GM18526 (cell line): ENCODE results near the gene MNX1.
A peak's percentile ranks its signal among the peaks of the same experiment; 100 is the strongest.

ENCODE experiments used
- POLR2A ChIP-seq: IDR thresholded peaks from 3 replicates; pipeline ENCODE4 v1.6.1; 2011; ENCODE audit not compliant: insufficient read length; ENCODE audit errors: extremely low read depth

MNX1 gene

DNA sequence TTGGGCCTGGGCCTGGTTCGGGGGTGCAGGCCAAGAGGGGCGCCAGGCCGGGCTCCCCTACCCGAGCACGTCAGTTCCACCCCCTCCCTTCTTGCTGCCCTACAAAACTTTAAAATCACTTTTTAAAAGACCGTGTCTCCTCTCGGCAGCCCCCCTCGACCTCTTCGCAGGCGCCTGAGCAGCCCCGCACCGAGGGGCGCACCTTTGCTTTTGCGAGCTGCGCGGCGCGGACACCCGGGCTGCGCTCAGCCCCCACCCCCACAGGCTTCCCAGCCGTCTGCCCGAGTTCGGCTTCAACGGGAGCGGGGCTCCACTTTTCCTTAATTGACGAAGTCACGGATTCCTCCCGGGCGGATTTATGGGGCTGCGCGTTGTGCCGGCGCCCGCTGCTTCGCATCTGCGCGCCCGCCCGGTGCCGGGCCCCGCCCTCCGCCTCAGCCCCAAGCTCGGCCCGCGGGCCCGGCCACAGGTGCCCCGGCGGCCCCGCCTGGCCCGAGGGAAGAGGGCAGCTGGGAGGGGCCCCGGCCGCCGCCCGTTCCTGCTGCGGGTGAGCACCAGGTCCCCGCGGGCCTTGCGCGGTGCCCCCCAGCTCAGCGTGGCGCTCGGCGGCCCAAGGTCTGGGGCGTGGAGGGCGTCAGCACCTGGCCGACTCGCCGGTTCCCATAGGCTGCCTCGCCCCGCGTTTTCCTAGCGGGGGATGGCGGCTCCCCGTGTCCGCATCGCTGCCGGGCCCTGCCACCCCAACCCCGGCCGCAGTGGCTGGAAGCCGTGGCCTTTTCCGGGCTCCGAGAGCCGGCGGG lies 10.8 kb upstream of the MNX1 start:
- TF ChIP-seq POLR2A: no peak

DNA sequence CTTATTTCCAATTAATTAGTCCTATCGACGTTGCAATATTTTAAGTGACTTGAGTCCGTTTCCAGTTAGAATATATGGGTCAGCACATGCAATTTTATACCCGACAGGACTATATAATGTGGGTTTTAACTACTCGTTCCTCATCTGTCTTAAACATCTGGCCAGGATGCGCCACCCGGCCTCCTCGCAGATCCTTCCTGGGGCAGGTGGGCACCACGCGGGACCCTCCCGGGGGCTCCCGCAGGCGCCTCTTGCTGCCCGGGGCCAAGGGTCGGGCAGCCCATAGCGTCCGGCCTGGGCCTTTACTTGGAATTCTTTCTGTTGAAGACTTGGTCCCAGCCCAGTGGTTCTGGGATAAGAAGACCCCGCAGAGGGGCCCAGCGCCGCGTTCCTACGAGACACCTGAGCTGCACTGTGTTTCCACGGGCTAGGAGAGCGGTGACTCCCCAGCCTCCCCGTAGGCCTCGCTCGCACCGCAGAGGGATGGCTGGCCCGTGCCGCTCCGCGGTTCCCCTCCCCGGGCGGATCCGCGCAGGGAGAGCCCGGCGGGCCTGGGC lies 10.1 kb upstream of the MNX1 start:
- no peak for TF ChIP-seq POLR2A

DNA sequence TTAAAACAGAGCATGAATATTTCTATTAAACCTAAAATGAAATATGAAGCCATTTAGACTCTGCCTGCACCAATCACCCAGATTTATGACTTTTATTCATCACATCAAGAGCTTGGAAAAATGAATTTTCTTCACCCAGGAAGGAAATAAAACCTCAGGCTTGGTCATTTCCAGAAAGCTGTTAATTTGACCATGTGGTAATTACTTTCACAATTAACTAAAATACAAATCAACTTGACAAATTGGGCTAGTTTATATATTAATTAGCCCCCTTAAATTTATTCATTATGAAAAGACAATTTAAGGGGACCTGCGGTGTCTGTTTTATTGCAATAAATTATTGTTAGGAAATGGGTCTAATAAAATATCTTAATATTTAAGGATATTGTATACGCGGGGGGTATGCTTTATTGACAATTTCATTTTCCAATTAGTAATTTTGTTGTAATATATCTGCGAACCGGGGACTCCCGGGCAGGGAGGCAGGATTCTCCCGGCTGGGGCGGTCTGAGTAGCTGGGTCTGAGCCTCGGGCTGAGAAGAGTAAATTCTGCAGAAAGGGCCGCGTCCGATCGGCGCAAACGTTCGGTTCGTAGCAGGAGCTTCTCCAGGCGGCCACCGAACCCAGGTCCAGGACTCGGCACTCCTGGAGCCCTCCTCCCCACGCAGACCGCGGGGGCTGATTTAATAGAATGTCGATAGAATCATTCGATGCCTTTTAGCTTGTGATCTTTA lies 9.4 kb upstream of the MNX1 start:
- no peak for TF ChIP-seq POLR2A

DNA sequence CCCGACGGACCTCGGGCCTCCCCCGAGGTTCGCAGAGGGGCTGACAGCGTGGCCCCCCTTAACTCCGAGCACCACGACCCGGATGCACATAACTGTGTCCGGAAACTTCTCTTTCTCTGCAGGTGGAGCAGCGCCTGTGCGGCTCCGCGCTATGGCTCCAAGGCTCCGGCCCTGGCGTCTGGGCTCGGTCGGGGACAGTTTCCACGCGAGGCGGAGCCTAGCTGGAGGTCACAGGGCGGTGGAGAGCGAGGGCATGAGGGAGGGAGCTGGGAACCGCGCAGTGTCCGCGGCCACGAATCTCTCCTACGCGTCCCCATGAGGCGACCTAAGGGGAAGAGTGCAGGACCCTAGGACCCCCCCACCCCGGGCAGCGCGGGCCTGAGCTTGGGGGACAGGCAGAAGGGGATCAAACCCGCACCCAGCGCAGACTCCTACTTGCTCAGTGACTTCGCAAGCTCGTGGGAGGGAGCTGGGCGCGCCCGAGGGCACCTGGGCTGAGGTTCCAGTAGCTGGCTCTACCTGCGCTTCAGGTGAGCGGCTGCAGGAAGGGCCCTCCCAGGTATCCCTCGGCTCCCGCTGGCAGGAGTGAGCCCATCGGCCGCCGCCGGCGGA lies 8.6 kb upstream of the MNX1 start:
- TF ChIP-seq POLR2A: no peak

DNA sequence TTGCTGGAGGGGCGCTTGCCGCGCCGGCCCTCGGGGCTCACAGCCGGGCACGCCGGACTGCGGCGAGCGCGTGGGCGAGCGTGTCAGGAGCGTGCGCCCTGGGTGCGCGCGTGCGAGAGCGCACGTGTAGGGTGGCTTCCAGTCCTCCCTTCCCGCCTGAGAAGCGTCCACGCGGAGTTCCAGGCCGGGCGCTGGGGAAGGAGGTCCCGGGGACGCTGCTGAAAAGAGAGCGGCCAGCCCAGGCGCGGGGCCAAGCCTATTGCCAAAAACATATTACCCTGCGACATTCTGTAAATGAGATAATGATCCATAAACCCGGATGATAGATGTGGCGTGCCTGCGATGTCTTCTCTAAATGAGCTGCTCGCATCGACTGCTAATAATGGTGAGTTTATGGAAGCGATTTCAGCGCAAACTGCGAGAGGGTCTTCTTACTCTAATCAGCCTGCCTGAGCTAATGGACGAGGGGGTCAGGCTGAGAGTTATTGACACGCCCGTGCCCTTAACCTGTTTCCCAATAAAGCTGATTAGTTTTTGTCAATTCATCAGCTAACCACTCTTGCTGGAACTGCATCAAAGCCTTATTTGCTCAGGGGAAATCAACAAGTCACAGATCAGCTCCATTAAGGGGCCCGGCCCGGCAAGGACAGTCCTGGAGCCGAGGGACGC lies 8.0 kb upstream of the MNX1 start:
- no peak for TF ChIP-seq POLR2A

DNA sequence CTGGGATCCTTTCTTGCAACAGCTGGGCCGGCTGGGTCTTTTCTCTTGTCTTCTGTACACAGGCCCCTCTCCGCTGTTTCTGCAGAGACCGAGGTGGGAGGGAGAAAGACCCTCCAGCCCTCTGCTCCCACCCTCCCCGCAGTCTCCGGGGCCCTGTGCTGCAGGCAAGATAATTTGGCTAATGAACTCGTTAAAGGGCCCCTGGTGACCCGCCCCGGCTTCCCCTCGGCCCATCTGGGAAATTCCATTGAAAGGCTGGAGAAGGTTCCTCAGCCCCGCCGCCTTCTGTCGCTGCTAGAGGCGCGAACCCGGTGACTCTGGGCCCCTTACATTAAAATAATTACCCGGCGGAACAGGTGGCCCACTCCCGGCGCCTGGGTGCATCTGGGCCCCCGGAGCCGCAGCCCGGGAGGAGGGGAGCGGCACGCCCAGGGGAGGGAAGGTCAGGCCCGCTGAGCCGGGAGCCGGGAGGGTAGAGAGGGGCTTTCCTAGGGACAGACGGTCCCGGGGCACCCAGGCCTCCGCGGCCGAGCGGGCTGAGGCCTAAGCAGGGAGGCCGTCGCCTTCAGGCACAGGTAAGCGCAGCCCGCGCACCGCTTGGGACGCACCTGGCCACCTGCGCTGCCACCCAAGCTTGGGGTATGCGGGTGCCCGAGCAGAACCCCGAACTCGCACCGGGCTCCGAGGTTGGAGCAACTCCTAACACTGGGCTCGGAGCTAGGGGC lies 7.3 kb upstream of the MNX1 start:
- TF ChIP-seq POLR2A: no peak

DNA sequence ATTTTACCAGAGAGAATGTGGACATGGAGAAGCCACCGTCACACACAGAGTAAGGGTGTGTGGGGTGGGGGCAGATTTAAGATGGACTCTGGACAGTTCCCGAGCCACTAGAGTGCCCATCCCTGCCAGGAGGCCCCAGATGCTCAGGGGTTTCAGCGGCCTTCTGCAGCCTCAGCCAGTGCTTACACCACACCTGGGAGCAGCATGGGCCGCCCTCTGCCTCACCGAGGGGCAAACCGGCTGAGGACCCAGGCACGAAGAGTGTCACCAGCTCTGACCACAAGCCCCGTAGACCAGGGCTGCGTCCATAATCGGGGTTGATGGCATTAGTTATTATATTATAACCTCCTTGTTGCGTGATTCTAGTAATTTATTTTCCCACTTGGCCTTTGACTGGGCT lies 6.7 kb upstream of the MNX1 start:
- no peak for TF ChIP-seq POLR2A

DNA sequence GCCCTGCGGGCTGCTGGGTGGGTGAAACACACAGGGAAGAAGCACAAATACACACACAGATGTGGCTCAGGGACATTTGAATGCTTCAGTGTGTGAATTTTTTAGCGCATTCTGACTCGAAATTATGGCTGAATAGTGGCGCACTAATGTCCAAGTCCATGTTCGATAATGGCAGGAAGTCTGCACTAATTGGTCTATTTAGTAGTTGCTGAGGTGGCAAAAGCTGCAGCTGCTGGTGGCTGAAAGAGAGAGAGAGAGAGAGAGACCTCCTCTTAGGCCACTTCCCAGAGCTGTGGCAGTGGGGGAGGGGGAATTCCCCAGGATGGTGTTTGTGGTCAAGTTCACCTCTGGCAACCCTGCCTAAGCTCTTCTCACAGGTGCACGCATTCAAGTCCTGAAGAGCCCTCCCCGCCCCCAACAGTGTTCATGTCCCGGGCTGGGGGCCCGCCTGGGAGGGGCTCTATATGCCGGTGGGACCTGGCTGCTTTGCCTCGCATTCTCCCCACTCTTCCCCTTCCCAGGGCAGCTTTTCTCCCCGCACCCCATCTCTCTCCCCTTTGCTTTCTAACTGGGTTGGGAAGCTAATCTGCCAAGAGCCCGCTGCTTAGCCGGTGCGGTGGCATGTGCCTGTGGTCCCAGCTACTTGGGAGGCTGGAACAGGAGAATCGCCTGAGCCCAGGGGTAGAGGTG lies 6.0 kb upstream of the MNX1 start:
- TF ChIP-seq POLR2A: peak; percentile 25

DNA sequence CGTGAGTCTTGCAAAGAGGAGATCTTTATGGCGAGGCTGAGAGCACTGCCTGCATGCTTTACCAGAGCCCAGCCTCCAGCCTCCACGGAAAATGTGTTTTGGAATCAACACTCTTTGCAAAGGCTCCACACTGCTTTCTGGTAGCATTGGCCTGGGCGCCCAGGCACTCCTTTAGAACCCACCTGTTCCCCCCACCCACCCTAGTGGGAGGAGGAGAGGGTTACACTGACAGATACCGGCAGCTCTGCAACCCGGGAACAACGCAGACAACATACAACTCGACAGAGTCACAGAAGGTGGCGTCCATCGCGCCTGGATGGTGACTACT lies 5.5 kb upstream of the MNX1 start:
- TF ChIP-seq POLR2A: no peak

DNA sequence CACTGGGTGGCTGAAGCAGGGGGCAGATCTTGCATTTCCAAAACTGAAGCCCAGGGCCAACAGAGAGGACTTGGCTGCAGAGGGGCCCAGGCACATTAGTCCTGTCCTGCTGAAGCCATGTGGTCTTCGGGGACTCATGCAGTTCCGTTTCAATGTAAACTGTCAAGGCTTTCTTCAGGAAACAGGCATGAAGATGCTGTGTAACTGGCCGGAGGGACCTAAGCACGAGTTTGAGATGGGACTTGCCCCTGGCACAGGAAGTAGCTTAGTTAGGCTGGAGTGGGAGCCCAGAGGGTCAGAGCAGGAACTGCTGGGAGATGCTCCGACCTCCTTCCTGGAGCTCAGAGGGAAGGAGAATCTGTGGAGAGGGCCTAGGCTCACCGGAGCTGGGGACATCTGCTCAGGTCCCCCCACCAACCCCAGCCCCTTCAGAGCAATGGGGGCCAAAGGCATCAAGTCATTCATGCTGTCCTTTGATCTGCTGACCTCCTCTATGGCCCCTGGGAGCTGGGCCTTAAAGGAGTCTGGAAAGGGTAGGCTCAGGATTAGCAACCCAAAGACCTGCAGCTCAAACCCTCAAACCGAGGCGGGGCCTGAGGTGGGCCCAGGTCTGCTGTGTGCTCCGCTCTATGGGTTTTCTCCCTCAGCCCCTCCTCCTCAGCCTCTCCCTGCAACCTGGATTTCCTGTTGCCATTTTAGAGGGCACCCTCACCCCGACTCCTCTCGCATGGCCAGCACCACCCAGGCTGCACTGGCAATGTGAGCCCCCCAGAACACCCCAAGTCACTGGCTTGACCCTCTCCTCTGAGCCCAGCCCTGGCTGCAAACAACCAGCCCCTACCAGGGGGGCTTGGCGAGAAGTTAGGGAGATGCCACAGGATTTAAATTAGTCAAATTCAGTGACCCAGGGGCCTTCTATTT lies 4.4 kb upstream of the MNX1 start:
- no peak for TF ChIP-seq POLR2A

DNA sequence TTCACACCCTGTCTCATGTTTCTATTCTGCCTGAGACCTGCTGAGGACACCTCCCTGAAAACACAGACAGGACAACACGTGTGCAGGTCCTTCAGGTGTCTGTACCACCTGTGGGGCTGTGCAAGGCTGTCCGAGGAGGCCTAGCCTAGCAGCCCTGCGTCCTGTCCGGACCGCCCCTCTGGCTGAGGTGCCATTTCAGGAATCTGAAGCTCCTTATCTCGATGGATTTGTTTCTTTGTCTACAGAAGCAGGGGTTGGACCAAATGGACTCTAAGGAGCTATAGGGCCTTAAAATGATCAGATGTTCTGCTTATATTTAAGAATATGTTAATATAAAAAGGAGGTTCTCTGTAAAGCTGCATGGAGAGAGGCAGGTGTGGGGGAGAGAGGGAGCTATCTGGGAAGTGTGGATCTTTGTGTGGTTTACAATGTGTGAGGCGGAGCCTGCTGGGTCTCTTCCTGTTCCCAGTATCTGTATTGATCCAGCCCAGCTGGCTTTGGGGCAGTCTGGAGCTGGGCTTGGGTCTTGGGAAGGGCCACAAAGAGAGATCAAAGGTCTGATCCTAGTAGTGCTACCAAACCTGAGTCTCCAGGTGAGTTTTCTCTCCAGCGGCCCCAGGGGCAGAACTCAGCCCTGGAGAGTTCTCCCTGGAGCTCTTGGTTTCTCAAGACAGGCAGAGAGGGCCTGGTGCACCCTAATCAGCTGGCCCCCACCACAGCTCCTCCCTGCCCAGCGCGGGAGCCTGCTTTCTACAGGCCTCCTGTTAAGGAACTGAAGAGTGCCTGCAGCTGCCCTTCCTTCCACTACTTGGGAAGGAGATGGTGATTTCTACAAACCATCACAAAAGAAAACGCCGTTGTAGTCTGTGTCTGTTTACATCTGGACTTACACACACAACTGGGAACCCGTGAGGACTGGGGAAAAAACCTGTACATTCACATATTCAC lies 3.4 kb upstream of the MNX1 start:
- TF ChIP-seq POLR2A: no peak

DNA sequence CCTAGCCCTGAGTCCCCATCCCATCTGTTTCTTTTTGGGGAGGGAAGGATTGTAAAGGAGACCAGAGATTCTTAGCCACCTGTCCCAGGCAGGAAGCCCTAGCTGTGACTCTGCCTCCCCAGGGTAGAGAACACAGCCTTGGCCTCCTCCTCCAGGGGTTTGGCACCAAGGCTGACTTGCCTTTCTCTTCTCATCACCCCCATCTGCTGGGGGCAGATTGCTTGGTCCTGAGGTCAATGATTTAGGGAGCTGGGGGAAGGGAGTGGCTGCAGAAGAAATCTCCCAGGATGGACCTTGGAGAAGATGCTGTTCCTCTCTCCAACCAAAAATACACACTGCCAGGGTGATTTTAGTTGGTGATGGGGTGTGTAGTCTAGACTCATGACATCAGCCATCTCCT lies 2.6 kb upstream of the MNX1 start:
- no peak for TF ChIP-seq POLR2A
